Lower leg skin (tissue), 4 donors: ENCODE measurements around the gene ELOA2. TPM values are rescaled to one million over a fixed set of nuclear protein-coding genes. Genes with fewer than 3 reads are reported as not detected.
"Not testable (repeated sequence)": the region's sequence is repeated elsewhere in the genome, so short reads cannot be mapped to it uniquely, and the experiment has no call there.

ENCODE experiments used
- DNase-seq, 2 donors: peaks; one replicate each; pipeline ENCODE4 v3.0.0-alpha.2; 2019; ENCODE audit warnings: low spot score in 2 of 2
- H3K4me3 ChIP-seq: fragments of 200-600 bp; sonication (generic); 2 replicates; pipeline ENCODE4 v1.5.1; 2017; ENCODE audit warnings: mild to moderate bottlenecking, low read depth; ENCODE audit not compliant: poor library complexity, severe bottlenecking
- CTCF ChIP-seq, 3 donors: fragments of 450-650 bp; IDR thresholded peaks; one replicate each; pipeline ENCODE4 v1.5.1; 2016; ENCODE audit warnings: antibody characterized with exemption in 3 of 3, mild to moderate bottlenecking in 3 of 3, moderate library complexity in 2 of 3
- POLR2A ChIP-seq, 2 donors: fragments of 450-650 bp; IDR thresholded peaks; one replicate each; pipeline ENCODE4 v1.6.1; 2016 to 2017; ENCODE audit warnings: antibody characterized with exemption in 2 of 2, mild to moderate bottlenecking in 1 of 2, moderate library complexity in 1 of 2
- WGBS, 2 donors: methylation state at CpG; one replicate each; pipeline ENCODE4 v1.1.5; 2018; 5-methylcytosine and 5-hydroxymethylcytosine counted together
- intact Hi-C: fragments of 100-400 bp; cut with DNase I; formaldehyde crosslinking; loops from one replicate; pipeline ENCODE4 v1.15.0; 2023; ENCODE audit warnings: low total_unique reads
- total RNA-seq, 4 donors: library from RNA; depleted of rRNA; stranded (reverse); fragments of >200 nt; gene quantifications; one replicate each; pipeline ENCODE4 v1.1.0, GENCODE V29; 2016

Gene ELOA2
- total RNA-seq, 4 donors from 2014 or later = not detected

DNA sequence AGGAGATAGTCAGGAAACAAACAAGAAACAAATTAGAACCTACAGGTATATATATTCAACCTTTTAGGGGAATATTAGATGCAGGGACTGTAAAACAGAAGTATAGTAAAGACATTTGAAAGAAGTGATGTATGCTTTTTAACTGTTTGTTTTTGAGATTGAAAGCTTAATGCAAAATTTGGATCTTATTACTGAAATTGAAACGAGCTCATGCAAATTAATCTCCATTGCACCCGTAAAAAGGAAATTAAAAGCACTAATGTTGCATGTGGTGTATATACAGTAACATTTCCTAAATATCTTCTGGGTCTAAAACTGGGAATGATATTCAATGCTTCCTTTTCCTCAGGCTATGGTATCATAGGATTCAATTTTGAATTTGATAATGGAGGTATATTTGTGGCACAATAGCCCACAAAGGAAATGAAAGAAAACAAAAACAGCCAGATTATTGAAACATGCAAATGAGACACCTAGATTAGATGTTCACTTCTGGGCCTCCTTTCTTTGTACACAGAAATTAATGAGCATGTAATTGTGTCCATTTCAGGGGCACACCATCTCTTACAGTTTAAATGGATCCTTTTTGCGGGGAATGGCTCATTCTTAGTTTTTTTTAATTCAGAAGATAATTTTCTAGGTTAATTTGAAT, 1.6 kb upstream of the ELOA2 start:
- intact Hi-C loops = no loop called here
- 76 to 77% methylated on average over 3 of the region's 3 CpGs for WGBS, 2 donors
- H3K4me3 ChIP-seq = no peak overlapping the region
- no peak for DNase-seq
- TF ChIP-seq POLR2A (IDR thresholded peaks at IDR 0.05) (no peak), CTCF (IDR thresholded peaks at IDR 0.05) (no peak)

DNA sequence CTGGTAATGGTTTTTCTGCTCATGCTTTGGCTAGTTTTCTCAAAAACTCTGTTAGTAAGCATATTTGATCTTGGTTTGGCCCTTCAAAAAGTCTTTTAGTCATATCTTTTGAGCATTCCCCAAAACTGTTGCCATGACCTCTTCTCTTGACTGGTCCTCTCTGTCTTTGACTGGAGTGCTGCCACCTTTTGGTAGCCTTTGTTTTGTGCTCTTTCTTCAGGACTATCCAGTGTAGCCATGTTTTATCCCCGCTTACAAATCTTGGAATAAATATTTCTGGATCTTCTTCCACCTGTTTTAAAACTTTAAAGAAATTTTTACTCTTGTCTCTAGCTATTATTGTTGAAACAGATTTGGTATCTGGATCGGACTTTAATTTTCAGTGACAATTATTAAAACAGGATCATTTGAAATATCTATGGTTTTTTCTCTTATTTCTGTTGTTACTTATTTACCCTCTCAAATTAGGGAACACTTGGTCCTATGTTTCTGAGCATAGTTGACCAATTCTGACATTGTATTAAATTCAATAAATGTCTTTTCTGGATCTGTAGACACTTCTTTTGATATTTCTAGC, 965 bp upstream of the ELOA2 start:
- no peak for DNase-seq
- no peak for TF ChIP-seq CTCF (IDR thresholded peaks at IDR 0.05)
- no peak for TF ChIP-seq POLR2A (IDR thresholded peaks at IDR 0.05)
- no peak overlapping the region for H3K4me3 ChIP-seq
- WGBS, 2 donors = 81 to 88% methylated on average over 2 of the region's 2 CpGs
- intact Hi-C loops = no loop called here

DNA sequence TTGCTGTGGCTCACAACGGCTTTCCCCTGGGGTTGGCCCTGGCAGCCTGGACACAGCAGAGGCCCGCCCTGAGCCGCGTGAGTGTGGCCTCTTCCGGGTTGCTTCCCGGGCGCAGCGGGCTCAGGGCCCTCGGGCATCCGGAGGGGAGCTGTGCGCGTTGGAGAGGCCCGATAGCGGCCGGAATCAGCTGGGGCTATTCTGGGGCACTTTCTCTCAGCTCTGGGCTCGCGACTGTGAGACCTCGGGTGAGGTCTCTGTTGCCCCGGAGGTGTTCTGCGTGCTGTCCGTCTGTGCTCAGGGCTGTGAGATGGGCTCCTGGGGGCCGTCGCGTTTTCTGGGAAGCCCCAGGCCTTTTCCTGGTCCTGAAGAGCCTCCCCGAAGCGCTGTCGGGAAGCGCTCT, 830 bp downstream of the ELOA2 start:
- WGBS, 2 donors = 92 to 97% methylated on average over 22 to 23 of the region's 28 CpGs
- DNase-seq, H3K4me3 ChIP-seq, intact Hi-C loops: not testable (repeated sequence)

DNA sequence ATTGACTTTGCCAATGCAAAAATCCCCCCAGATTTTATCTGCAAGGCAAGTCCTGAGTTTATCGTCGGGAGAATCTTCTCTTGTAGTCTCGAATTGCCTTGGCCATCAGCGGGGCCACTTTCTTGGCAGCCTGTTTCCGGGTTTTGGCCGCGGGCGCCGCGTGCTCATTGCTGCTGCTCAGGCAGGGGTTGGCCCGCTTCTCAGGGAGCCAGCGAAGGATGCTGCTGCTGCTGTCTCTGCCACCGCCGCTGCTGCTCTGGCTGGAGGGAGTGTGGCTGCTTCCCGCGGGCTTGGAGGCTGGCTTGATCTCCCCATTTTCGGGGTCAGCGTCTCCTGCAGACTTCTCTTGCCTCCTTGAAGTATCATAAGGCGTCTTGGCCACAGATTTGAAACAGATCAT, 2.5 kb downstream of the ELOA2 start:
- 93% methylated on average over 19 of the region's 19 CpGs for WGBS, 2 donors
- no peak overlapping the region for H3K4me3 ChIP-seq
- TF ChIP-seq POLR2A (IDR thresholded peaks at IDR 0.05) = no peak
- TF ChIP-seq CTCF (IDR thresholded peaks at IDR 0.05) = no peak
- intact Hi-C loops = no loop called here
- no peak for DNase-seq

DNA sequence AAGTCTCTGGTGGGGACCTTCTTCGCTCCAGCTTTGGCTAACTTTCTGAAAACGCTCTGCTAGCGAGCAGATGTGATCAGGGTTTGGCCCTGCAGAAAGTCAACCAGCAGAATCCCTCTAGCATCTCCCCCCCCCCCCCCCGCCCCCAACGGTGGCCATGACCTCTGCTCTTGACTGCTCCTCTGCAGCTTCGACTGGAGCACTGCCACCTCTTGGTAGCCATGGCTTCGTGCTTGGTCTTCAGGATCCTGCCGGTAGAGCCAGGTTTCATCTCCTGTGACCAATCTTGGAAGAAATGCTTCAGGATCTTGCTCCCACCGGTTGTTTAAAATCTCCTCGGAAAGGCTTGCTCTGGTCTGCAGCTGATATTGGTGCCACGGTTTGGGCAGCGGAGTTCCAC, 4.5 kb downstream of the ELOA2 start:
- H3K4me3 ChIP-seq, intact Hi-C loops, DNase-seq: not testable (repeated sequence)
- WGBS, 2 donors = 90 to 97% methylated on average over 4 to 7 of the region's 12 CpGs

GRCh38 chr18:47029684-47030353, 5.6 kb downstream of the ELOA2 start:
- DNase-seq, intact Hi-C loops, H3K4me3 ChIP-seq: not testable (repeated sequence)
- WGBS, 2 donors = no CpG with 5 or more reads among the region's 55 CpGs

DNA sequence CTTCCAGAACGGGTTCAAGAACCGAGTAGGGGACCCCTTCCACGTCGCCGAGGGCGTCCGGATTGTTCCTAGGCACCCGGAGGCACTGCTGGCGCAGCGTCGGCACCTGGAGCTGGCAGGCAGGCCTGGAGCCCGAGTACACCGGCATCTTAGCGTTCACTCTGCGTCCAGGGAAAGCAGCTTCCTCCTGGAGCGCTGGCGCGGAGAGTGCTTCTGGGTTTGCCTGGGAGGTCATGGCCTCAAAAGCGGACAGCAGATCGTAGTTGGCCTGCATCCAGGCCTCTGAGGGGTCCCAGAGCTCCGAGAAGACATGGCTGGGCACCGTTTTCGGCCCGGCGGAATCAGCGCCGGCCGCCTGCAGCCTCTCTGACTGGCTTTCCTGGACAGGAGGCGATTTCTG, 6.7 kb downstream of the ELOA2 start:
- 90 to 98% methylated on average over 8 to 13 of the region's 29 CpGs for WGBS, 2 donors
- DNase-seq, intact Hi-C loops, H3K4me3 ChIP-seq: not testable (repeated sequence)

DNA sequence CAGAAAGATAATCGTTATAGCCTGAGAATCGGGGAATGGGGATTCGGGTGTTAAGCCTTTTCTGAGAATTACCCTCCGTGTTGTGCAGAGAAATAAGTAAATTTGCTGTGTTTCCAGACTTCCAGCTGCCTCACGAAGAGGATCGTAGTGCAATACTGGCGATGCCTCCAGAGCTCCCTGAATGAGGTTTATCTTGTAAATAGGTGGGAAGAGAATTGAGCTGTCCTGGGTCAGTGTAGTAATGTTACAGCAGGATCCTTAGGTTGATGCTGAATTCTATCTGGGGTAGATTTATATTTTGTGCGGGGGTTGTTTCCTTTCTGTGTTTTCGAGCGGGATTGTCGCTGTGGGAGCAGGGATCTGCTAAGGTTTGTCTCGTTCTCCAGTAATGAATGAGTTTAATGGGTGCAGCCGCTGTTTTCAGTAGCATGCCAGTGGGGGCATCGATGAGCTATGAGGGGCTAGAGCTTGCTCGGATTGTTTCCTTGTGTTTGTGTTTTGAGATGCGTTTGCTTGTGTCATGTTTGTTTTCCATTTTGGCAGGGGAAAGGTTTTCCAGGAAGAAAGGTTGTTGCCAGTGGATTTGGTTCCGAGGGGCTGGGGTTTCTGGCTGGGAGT, 9.8 kb downstream of the ELOA2 start:
- intact Hi-C loops, H3K4me3 ChIP-seq, DNase-seq: not testable (repeated sequence)
- 86 to 90% methylated on average over 10 to 11 of the region's 17 CpGs for WGBS, 2 donors

DNA sequence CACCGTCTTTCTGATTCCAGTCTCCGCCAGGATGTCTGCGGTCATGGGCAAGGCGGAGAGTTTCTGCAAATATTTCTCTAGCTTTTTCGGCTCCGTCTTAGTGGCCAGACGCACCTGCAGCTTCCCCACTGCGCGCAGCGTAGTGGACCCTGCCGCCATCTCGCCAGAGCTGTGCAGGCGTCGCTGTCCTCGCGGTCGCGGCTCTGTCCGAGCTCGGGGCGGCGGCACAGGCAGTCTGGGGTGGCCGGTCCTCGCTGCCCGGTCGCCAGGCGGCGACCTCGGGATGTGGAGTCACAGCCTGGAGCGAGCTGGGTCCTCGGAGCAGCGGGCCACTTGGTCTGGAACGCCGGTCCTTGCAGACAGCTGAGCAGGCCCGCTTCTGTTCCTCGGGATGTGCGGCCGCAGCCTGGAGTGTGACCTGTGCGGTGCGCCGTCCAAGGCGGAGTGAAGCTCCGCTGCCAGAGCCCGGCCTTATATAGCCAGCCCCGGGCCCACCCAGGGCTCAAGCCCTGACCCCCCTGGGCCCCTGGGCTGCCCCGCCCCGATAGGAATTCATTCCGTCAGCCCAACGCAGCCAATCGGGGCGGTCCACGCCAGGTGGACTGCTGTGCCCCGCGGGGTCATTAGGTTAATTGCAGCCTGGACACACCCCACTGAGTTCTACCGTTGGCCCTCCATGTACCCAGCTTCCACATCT, 11.5 kb downstream of the ELOA2 start:
- intact Hi-C loops, DNase-seq, H3K4me3 ChIP-seq: not testable (repeated sequence)
- whole genome bisulfite sequencing, 2 donors = no CpG with 5 or more reads among the region's 55 CpGs

DNA sequence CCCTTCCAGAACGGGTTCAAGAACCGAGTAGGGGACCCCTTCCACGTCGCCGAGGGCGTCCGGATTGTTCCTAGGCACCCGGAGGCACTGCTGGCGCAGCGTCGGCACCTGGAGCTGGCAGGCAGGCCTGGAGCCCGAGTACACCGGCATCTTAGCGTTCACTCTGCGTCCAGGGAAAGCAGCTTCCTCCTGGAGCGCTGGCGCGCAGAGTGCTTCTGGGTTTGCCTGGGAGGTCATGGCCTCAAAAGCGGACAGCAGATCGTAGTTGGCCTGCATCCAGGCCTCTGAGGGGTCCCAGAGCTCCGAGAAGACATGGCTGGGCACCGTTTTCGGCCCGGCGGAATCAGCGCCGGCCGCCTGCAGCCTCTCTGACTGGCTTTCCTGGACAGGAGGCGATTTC, 12.6 kb downstream of the ELOA2 start:
- DNase-seq, H3K4me3 ChIP-seq, intact Hi-C loops: not testable (repeated sequence)
- 93% methylated on average over 5 to 17 of the region's 29 CpGs for WGBS, 2 donors

DNA sequence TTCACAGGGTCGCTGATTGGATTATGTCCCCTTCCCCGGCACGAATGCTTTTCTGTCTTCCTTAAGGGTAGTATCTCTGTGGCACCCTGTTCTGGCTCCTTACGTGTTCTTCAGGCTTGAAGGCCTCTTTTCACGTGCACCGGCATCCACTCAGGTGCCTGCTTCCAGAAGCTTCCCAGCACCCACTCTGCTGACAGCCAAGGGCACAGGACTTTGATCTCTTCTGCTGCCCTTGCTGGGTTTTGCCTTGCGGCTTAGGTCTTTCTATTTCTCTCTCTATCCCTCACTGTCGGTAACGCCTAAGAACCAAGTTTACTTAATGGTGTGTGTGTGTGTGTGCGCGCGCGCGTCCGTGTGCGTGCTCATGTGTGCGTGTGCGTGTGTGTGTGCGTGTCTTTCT, 14.7 kb downstream of the ELOA2 start:
- H3K4me3 ChIP-seq, intact Hi-C loops, DNase-seq: not testable (repeated sequence)
- WGBS, 2 donors = no CpG with 5 or more reads among the region's 19 CpGs
